T-helper 2 cell treated with Interferon-gamma antibody and Interleukin-4, amounts not matched to agents 100 ng/mL and 5 ng/mL, for 36 hours (primary cell): ENCODE data around the gene FAM171A2. TPM values are rescaled to one million over a fixed set of nuclear protein-coding genes. Genes with fewer than 3 reads are reported as not detected.
"Not testable (repeated sequence)": the region's sequence is repeated elsewhere in the genome, so short reads cannot be mapped to it uniquely, and the experiment has no call there.

Experiments used
- intact Hi-C: fragments of 100-400 bp; cut with micrococcal nuclease; formaldehyde crosslinking; loops from one replicate; pipeline ENCODE4 v1.15.1; 2023
- total RNA-seq: library from RNA; stranded (reverse); gene quantifications from 2 replicates; pipeline ENCODE4 v1.2.3, GENCODE V29; 2022

Gene FAM171A2
- total RNA-seq, 1 donor from 2014 or later = 0.34 TPM

DNA sequence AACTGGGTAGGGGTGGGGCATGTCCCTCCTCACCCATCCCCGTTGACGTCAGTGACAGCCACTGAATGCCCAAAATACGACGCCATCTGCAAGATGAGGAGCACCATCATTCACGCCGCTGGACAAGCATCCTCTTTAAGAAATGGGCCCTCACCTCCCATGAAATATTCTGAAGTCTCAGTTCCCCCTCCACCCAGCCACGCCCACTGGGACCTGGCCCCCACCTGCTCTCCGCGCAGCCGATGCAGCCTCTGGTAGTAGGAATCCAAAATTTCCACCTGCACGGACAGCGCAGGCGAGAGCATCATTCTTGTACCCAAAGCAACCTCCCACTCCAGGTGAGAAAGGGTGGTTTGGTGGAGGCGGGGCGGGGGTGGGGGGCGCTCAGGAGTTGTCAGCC lies 20.2 kb upstream of the FAM171A2 start:
- intact Hi-C loops = no loop called here

DNA sequence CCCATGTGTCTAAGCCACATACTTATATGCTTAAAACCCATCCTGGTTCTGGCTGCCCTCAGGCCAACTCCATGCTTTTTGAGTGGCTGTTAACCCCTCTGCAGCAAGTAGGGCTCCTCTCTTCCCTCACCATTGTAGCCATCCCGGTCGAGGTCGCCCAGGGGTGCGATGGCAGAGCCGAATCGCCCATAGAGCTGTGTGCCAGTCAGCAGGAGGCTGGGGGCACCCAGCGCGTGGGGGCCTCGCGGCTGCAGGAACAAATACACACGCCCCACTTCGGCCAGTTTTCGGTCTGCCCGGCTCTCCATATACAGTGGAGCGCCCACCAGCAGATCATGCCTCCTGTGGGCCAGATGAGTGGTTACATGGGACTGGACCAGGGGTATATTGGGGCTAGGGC lies 19.7 kb upstream of the FAM171A2 start:
- intact Hi-C loops = no loop called here

DNA sequence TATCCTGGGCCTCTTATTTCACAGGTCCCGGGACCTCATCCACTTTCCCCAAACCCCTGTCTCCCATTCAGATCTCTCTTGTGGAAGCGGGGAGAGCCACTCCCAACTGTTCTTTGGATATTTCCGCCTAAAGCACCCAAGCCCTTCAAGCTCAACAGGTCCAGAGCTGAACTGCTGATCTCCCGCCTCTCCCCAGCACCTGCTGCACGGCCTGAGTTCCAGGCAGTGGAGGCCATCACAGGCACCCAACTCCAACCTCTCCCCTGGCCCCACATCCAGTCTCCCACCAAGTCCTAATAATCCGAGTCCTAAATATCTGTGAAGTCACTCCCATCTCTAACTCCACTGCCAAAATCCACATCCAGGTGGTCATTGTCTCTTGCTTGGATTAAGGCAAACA lies 19.3 kb upstream of the FAM171A2 start:
- intact Hi-C loops = no loop called here

DNA sequence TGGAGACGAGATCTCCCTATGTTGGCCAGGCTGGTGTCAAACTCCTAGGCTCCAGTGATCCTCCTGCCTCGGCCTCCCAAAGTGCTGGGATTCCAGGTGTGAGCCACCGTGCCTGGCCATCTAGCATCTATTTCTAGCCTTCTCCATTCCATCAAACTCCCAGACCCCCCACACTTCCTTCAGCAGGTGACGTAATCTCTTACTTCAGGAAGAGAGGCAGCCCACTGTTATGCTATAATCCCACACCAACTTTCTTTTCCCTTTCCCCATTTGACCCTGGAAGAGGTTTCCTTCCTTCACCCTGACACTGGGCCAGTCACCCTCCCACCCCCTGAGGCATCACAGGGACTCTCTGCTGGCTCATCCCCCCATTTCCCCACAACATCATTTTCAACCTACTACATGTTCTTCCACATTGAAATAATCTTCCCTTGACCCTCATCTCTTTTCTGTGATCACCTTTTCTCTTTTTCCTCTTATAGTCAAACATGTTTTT lies 18.2 kb upstream of the FAM171A2 start:
- intact Hi-C loops = no loop called here

DNA sequence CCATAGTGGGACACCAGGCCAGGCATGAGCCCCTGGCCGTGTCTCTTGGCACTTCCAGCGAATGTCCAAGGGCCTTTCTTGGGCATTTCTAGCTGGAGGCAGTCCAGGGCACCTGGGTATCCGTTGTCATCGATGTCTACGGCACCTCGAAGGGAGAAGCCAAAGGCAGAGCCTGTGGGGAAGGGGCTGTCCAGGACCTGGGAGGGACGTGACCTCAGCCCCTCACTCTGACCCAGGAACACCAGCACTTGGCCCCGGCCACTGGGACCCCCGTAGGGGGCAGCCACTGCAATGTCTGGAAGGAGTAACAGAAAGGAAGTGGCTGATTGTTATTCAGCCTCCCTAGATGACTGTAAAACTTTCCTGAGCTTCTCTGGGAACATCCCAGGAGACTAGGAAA lies 17.1 kb upstream of the FAM171A2 start:
- intact Hi-C loops = no loop called here

DNA sequence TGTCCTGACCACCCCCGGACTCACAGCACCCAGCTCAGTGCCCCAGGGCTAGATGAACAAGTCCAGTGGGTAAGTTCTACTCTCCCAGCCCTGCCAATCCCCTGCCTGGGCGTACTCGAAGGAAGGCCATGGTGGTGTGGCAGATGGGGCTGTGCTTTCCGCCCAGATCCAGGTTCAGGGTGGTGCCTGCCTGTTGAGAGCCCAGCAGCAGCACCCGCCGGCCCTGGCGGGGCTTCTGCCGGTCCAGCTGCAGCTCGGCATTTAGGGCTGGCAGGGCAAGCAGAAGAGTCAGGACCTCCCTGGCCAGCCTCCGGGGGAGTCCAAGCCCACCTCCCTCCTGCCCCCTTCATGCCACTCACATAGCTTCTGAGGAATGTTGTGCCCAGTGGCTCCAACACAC lies 16.2 kb upstream of the FAM171A2 start:
- intact Hi-C loops = no loop called here

DNA sequence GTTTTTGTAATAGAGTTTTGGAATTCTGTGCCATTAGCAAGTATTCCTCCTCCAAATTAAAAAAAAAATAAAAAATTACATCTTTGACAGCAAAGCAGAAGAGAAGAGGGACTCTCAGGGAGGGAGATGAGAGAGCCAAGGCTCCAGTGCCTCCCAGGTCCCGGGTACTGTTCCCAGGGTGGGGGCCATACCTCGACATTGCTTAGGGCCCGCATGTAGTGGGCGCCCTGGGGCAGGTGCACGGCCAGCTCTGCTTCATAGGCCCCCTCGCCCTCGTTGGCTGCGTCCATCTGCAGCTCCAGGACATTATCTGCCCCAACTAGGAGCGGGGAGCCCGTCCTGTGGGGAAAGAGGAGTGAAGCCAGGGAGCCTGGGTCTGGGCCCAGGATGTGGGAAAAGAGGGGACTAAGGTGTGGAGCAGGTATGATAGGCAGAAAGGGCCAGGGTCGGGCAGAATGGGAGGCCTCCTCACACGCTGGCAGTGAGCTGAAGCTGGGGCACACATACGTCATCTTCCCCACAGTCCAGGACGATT lies 14.6 kb upstream of the FAM171A2 start:
- intact Hi-C loops = no loop called here

DNA sequence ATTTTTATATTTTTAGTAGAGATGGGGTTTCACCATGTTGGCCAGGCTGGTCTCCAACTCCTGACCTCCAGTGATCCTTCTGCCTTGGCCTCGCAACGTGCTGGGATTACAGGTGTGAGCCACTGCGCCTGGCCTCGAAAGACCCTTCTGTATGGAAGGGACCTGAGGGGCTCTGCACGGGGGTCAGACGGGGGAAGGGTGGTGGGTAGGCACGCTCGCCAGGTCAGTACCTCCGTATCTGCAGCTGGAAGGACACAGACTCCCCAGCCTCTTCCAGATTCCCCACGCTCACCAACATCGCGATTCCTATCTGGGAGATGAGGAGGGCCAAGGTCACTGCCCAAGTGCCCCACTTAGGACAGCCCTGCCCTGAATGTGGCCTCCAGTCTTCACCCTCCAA lies 13.1 kb upstream of the FAM171A2 start:
- intact Hi-C loops = no loop called here

DNA sequence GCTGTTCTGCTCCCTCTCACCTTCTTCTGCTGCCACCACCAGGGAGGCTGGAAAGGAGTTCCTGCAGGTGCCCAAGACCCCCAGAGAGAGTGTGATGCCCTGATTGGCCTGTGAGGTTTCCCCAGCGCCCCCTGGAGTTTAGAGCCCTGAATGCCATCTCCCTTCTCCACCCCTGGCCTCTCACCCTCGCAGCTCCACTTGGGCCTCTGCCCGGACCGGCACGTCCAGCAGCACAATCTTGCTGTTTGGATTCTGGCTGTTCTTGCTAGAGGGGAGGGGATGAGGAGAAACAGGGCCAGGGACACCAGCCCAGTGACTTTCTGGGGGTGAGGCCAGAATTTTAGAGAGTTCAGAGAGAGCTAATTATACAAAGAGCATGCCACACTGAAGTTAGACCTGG lies 12.5 kb upstream of the FAM171A2 start:
- intact Hi-C loops = no loop called here

DNA sequence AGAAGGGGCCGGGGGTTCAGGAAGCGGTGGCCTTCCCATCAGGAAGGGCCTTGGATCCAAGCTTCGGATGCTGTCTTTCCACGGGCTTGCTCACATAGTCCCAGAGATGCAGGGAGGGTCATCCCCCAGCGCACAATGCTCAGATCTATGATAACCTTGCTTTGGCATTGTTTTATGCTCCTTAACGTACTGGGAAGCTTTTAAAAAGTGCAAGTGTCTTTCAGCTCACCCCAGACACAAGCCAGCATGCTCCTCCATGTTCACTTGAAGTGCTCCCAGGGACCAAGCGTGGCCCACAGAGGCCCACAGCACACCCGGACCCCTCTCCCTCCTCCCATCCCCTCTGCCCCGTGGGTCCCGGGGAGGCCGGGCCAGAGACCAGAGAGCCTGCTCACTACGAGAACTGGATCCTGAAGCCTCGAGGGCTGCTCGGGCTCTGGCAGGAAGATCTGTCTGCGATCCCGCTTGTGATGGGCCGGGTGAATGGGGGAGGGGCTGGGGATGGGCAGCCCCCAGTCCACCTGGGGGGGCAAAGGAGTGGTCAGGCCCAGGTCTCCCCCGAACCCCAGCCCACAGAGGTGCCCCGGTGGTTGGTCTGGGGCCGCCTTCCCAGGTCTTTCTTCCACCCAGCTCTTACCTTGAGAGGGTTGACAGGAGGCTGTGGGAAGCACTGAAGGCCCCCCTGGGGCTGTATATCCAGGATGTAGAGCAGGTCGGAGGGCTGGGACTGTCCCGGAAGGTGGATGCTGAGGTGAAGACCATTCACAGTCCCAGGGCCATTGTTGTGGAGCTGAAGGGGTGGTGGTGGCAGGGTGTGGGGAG lies 11.8 kb upstream of the FAM171A2 start:
- intact Hi-C loops = no loop called here

DNA sequence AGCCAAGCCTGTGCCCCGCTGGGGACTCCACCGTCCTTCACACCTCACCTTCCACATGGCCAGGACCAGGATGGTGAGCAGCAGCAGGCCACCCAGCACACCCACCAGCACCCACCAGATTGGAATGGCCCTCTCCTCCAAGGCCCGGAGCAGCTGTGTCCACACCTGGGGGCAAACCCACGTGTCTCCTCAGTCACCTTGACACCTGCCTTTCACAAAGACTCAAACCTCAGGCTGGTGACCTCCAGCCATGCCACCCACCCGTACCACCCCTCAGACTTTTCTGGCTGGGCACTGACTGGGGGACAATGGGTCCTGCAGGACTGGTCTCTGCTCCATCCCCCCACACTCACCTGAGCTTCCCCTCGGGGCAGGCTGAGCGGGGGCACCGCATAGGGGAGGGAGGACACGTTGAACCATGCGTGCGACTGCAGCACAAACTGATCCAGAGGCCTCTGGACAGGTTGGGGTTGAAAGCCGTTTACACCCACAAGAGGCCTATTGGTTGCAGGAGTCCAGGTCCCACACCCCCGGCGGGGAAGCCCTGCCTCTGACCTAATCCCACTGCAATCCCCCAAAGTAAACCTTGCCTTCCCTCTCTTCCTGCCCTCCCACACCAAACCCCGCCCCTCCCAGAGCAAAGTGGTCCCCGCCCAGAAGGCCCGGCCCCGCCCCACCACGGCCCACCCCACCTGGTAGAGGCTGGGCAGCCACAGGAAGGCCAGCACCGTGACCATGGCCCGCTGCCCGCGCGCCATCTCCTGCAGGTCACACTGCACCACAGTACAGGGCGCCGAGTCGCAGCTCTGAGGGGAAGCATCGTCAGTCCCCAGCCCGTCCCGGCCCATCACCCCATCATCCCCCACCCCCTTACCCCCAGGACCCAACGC lies 10.9 kb upstream of the FAM171A2 start:
- intact Hi-C loops = no loop called here

DNA sequence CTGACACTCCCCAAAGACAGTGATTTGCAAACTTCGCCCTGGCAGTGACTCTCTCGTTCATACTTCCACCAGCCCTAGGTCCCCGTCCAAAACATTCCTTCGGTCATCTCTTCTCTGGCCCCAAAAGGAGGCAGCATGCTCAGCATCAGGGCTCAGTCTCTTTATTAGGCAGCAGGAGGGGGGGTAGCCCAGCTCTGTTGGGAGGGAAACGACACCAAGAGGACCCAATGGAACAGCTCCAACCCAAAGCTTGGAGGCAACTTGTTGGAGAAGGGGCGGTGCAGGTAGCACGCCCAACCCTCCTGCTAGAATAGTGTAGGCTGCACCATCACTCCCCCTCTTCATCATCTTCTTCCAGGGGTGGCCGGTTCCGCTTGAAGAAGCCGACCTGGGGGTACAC lies 8.4 kb upstream of the FAM171A2 start:
- intact Hi-C loops = no loop called here

DNA sequence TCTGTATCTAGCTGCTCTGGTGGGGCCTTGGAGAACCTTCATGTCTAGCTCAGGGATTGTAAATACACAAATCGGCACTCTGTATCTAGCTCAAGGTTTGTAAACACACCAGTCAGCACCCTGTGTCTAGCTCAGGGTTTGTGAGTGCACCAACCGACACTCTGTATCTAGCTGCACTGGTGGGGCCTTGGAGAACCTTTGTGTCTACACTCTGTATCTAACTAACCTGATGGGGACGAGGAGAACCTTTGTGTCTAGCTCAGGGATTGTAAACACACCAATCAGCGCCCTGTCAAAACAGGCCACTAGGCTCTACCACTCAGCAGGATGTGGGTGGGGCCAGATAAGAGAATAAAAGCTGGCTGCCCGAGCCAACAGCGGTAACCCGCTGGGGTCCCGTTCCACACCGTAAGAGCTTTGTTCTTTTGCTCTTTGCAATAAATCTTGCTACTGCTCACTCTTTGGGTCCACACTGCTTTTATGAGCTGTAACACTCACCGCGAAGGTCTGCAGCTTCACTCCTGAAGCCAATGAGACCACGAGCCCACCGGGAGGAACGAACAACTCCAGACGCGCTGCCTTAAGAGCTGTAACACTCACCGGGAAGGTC lies 5.9 kb upstream of the FAM171A2 start:
- intact Hi-C loops = not testable (repeated sequence)

DNA sequence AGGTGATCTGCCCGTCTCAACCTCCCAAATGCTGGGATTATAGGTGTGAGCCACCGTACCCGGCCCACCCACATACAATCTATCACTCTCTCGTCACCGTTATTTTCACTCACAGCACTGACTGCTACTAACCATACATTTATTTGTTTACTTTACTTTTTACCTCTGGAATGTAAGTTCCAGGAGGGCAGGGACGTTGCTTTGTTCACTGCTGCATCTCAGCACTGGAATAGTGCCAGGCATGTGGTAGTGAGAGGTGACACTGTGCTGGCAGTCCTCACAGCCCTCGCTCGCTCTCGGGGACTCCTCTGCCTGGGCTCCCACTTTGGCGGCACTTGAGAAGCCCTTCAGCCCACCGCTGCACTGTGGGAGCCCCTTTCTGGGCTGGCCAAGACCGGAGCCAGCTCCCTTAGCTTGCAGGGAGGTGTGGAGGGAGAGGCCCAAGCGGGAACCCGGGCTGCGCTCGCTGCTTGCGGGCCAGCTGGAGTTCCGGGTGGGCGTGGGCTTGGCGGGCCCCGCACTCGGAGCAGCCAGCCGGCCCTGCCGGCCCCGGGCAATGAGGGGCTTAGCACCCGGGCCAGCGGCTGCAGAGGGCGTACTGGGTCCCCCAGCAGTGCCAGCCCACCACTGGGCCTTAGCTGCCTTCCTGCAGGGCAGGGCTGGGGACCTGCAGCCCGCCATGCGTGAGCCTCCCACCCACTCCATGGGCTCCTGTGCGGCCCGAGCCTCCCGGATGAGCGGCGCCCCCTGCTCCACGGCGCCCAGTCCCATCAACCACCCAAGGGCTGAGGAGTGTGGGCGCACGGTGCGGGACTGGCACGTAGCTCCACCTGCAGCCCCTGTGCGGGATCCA lies 5.0 kb upstream of the FAM171A2 start:
- intact Hi-C loops = not testable (repeated sequence)

DNA sequence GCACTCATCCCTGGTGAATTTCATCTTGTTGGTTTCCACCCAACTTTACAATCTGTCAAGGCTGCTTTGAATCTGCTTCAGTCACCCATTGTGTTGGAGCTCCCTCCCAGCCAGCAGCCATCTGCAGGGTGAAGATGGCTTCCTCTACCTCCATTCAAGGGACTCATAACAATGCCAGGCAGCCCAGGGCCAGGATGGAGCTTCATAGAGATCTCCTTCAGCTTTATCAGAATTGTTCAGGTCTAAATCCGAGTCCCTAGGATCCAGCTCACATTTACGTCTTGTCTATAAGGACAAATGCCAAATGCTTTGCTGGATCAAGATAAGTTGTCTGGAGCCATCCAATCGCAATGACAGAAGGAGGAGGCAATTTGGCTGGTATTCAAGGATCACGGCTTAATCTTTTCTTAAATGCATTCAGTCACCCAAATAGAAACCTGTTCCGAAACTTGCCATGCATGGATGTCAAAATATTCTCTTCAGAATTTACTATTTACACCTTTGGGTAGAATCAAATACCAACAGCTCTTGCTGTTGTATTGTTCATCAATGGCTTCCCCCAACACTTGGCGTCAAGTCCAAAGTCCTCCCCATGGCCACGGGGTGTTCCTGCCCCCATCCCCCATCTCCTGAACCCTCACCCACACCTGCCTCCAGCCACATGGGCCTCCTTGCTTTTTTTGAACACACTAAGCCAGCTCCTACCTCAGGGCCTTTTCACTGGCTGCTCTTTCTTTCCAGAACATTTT lies 3.8 kb upstream of the FAM171A2 start:
- intact Hi-C loops = no loop called here

DNA sequence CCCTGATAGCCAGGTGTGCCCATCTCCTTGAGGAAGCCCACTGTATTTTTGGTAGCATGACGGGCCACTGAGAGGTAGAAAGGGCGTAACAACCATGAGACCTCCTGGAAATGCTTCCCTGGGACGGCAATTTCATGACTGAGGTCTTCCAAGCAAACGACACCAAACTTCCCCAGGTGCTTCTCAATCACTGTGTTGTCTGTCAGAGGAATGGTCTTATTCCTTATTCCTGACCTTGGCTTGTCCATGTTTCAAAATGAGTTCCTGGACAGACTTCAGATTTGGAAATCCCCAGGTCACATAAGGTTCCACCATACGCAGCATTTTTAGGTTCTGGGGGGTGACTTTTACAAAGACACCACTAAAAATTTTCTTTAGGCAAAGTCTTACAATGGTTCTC lies 1.4 kb upstream of the FAM171A2 start:
- intact Hi-C loops = not testable (repeated sequence)

DNA sequence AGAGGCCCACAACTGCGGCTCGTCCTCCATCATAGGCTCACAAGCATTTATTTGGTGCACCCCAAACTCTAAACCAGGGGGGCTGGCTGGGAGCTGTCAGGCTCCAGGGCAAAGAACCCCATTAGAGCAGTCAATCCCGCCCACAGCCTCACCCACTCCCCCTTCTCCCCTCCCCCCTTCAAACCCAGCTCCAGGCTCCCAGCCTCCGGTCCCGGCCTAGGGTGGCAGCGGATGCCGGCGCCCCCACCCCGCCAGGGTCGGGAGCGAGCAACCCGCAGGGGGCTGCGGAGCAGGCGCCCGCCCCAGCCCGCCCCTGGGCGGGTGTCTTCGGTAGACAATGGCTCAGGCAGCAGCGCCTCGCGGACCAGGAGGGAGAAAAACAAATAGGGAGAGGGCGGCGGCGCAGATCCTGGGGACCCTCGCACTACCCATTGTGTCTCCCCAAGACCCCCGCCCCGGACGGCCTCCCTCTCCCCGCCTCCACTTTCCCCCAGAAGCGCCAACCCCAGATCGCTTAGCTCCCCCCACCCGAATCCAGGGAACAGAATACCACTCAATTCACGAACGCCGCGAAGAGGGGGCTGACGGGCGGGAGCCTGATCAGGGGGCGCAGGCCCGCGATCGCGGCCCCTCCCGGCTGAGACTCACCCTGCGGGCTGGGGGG lies 572 bp downstream of the FAM171A2 start:
- intact Hi-C loops = no loop called here

DNA sequence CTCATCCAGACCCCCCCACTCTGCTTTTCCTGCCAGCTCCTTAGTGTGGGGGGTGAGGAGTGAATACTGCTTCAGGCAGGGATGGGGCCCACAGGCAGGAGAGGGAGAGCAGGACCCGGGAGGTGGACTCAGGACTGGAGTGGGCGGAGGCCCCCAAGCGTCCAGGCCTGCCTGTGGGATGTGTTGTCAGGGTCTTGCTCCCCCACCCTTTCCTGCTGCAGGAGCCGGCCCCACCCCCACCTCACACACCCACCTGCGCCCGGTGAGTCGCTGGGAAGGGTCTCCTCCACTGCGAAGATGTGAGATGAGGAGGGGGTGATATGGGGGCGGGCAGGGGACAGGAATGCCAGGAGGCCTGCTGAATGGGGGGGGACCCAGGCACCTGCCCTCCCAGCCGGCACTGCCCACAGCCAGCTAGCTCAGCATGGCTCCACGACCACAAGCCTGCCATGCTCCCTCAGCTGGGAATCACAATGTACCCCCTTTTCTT lies 1.1 kb downstream of the FAM171A2 start:
- intact Hi-C loops = no loop called here
